ENCODE results near the gene NDUFB4.
"Not testable (repeated sequence)": the region's sequence is repeated elsewhere in the genome, so short reads cannot be mapped to it uniquely, and the experiment has no call there.

NDUFB4 gene

GRCh38 chr3:120636795-120637401, 40.8 kb downstream of the NDUFB4 start:
- DNase-seq (ENCODE audit: low read depth, low spot score) = no peak
- no peak overlapping the region for H3K27ac ChIP-seq

- no peak for DNase-seq (ENCODE audit: low read depth, low spot score)
- H3K27ac ChIP-seq = no peak overlapping the region
Measured at GRCh38 chr3:120637851-120638559, 41.9 kb downstream of the NDUFB4 start.

DNA sequence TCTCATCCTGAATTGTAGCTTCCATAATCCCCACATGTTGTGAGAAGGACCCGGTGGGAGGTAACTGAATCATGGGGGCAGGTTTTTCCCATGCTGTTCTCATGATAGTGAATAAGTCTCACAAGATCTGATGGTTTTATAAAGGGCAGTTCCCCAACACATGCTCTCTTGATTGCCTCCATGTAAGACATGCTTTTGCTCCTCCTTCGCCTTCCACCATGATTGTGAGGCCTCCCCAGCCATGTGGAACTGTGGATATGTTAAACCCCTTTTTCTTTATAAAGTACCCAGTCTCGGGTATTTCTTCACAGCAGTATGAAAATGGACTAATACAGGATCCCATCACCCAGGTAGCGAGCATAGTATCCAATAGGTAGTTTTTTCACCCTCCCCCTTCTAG, 42.7 kb downstream of the NDUFB4 start:
- DNase-seq (ENCODE audit: low read depth, low spot score); H3K27ac ChIP-seq: not testable (repeated sequence)

DNA sequence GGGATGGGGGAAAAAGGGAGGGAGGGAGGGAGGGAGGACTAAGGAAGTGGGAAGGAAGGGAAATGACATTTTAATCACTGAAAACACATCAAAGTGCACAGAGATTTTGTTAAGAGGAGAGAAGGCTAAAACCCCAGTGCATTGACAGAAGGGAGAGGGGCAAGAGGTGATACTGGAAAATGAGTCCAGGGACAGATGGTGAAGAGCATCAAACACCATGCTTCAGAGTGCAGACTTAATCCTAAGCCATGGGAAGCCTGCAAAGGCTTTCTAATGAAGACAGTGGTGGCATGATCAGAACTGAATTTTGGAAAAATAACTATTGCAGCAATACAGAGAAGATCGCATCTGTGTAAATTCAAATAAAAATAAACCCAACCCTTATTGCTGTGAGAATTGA, 44.1 kb downstream of the NDUFB4 start:
- no peak for DNase-seq (ENCODE audit: low read depth, low spot score)

DNA sequence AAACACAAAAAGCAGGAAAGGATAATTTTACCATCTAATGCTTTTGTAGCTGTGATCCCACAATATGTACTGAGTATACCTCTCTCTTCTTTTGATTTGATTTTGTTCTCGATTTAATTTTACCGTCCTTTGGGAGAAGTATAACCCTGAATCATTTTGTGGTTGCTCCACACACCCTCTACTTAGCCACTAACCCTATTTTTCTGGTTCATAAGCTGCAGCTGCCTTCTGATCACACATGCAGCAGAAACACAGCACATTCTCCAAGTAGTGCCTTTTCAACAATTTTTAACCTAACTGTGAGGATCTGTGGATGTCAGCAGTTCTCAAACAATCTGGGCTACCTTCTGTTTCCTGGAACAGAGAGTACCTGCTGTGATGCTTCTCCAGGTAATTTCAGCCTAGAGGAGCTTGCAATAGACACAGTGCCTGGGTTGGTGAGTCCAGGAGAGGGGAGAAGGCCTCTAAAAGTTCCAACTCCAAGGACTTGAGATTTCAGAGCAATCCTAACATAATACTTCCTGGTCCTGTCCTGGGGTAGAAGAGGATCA, 45.6 kb downstream of the NDUFB4 start:
- DNase-seq (ENCODE audit: low read depth, low spot score) = no peak
- no peak overlapping the region for H3K27ac ChIP-seq

More for the DNA sequence above, 44.1 kb downstream of the NDUFB4 start:
- H3K27ac ChIP-seq = no peak overlapping the region

- H3K27ac ChIP-seq = no peak overlapping the region
- no peak for DNase-seq (ENCODE audit: low read depth, low spot score)
Measured at GRCh38 chr3:120642368-120642948, 46.3 kb downstream of the NDUFB4 start.

DNA sequence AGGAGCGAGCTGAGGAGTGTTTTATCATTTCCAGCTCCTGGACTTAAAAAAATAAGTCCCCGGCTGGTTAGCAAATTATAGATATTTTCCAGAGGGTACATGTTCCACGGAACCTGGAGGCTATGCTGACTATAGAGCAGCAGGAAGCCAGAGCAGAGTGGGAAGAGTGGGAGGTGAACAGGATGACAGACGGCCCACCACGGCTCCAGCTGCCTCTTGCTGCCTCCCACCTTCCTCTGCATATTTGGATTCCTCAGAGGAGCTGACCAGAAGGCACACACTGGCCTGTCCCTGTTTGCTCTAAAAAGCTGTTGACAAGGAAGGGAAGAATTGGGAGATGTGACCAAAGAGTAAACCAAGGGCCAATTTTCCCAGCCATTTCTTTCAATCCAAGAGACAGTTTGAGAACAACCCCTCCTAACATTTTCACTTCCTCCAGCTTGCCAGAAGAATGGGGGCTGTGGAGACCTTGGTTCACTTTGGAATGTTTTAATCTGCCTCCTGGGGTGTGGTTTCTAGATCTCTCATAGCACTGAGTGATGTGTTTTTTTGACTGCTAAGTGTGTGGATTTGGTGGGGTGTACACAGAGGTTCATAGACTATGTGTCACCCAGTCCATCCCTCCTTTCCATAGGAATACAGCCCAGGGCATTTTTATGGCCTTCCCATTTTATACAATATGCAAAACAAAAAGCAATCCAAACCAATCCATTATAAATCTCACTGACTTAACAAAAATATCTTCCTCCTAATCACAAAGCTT, 49.1 kb downstream of the NDUFB4 start:
- H3K27ac ChIP-seq = no peak overlapping the region
- no peak for DNase-seq (ENCODE audit: low read depth, low spot score)

GRCh38 chr3:120646771-120647432, 50.8 kb downstream of the NDUFB4 start:
- no peak overlapping the region for H3K27ac ChIP-seq
- no peak for DNase-seq (ENCODE audit: low read depth, low spot score)

DNA sequence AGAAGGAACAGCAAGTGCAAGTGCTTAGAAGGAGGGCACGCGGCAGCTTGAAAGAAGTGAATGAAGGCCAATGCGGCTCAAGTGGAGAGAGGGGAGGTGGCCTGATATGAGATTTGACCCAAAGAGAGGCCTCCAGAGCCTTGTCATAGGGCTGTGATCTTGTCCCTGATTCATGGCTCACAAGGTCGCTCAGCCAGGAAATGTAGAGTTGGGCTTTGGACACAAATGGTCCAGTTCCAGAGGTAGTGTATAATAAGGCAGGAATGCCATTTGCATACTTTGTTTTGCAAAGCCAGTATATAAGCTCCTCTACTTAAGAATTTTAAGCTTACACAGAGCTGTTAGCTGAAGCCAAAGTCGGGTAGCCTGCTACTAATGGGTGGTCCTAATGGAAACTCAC, 52.2 kb downstream of the NDUFB4 start:
- DNase-seq (ENCODE audit: low read depth, low spot score) = no peak
- H3K27ac ChIP-seq = no peak overlapping the region

GRCh38 chr3:120649830-120650233, 53.7 kb downstream of the NDUFB4 start:
- H3K27ac ChIP-seq = no peak overlapping the region
- DNase-seq (ENCODE audit: low read depth, low spot score) = no peak

DNA sequence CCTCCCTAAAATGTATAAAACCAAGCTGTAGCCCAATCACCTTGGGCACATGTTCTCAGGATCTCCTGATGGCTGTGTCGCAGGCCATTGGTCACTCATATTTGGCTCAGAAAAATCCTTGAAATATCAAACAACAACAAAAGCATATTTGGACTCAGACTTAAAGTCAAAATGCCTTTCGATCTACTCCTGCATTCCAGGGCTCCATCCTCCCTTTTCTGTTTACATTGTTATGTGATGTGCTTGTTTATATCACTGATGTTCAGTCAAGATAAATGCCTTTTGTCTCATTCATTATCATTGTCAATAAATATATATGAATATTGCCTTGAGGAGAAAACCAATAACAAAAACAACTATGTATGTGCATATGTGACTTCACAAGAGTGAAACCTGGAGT, 54.2 kb downstream of the NDUFB4 start:
- DNase-seq (ENCODE audit: low read depth, low spot score) = no peak
- no peak overlapping the region for H3K27ac ChIP-seq

All from epithelial cell of prostate (primary cell).